IPS DF 6.9 (cell line): ENCODE measurements around the gene HS1BP3.

Experiments
- DNase-seq: peaks from one replicate; pipeline ENCODE4 v3.0.0-alpha.2; 2013; ENCODE audit warnings: low read depth, low spot score
- H3K27ac ChIP-seq: one replicate; pipeline ENCODE4 v1.5.1; 2013; ENCODE audit warnings: low read length, control low read depth
- H3K27me3 ChIP-seq: 2 replicates; pipeline ENCODE4 v1.6.1; 2013; ENCODE audit warnings: mild to moderate bottlenecking, low read length; ENCODE audit not compliant: control insufficient read depth, insufficient read depth
- H3K36me3 ChIP-seq: 2 replicates; pipeline ENCODE4 v1.6.1; 2013; ENCODE audit warnings: low read length; ENCODE audit not compliant: control insufficient read depth, insufficient read depth
- H3K4me1 ChIP-seq: 2 replicates; pipeline ENCODE4 v1.6.1; 2013; ENCODE audit warnings: low read length; ENCODE audit not compliant: control insufficient read depth, insufficient read depth
- H3K4me3 ChIP-seq: 2 replicates; pipeline ENCODE4 v1.5.1; 2013; ENCODE audit warnings: mild to moderate bottlenecking, low read length
- H3K9me3 ChIP-seq: 2 replicates; pipeline ENCODE4 v1.6.1; 2013; ENCODE audit warnings: low read length, inconsistent platforms; ENCODE audit not compliant: control insufficient read depth, insufficient read depth
- WGBS: extraction: QIAGEN DNeasy Blood & Tissue Kit; methylation state at CpG from one replicate; pipeline ENCODE4 v1.1.7; 2013; ENCODE audit warnings: mixed read lengths, missing lambda C conversion rate; ENCODE audit not compliant: insufficient read length, insufficient coverage; 5-methylcytosine and 5-hydroxymethylcytosine counted together

Gene HS1BP3

GRCh38 chr2:20651731-20652099 lies 817 bp upstream of the HS1BP3 start:
- H3K4me3 ChIP-seq: no peak overlapping the region; the same call in 1 of the 2 replicates
- peaks cover 2% of the 10 kb centered on the region; the same call in 1 of the 2 replicates for H3K4me1 ChIP-seq
- WGBS: no CpG with 5 or more reads among the region's 7 CpGs
- no peaks in the 10 kb centered on the region for H3K27me3 ChIP-seq
- no peaks in the 10 kb centered on the region for H3K9me3 ChIP-seq
- H3K36me3 ChIP-seq: no peaks in the 10 kb centered on the region; the same call in 1 of the 2 replicates
- no peak overlapping the region for H3K27ac ChIP-seq
- no peak for DNase-seq

DNA sequence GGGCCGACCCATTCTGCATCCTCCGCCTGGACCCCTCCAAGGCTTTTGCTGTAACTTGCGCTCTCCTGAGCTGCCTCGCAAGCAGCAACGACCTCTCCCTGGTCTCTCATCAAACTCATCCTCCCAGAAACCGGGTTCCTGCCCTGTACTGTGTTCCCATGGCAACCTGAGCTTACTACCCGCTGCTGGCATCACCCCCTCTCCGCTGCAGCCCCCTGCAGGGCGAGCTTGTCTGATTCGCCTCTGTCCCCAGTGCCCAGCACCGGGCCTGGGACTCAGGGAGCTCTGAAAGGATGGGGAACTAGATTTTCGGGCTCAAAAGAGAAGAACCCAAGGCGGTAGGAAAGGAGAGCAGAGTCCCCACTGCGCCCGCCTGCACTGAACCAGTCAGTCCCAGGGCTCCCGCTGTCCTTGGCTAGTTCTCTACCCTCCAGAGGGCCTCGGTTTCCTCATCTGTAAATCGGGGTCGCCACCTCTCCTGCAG lies 463 bp downstream of the HS1BP3 start:
- DNase-seq: no peak
- peaks cover 2% of the 10 kb centered on the region; the same call in 1 of the 2 replicates for H3K4me1 ChIP-seq
- no peaks in the 10 kb centered on the region; the same call in 1 of the 2 replicates for H3K36me3 ChIP-seq
- no peaks in the 10 kb centered on the region for H3K27me3 ChIP-seq
- WGBS: no CpG with 5 or more reads among the region's 19 CpGs
- no peak overlapping the region for H3K27ac ChIP-seq
- no peaks in the 10 kb centered on the region for H3K9me3 ChIP-seq
- peak overlapping the region; percentile 57; the same call in 1 of the 2 replicates for H3K4me3 ChIP-seq

GRCh38 chr2:20649976-20650375 lies 922 bp downstream of the HS1BP3 start:
- Histone ChIP-seq H3K27ac (no peak overlapping the region), H3K4me3 (peak overlapping the region; percentile 57; the same call in 1 of the 2 replicates), H3K4me1 (peaks cover 2% of the 10 kb centered on the region; the same call in 1 of the 2 replicates), H3K27me3 (no peaks in the 10 kb centered on the region), H3K36me3 (no peaks in the 10 kb centered on the region; the same call in 1 of the 2 replicates), H3K9me3 (no peaks in the 10 kb centered on the region)
- no peak for DNase-seq
- WGBS: no CpG with 5 or more reads among the region's 7 CpGs

DNA sequence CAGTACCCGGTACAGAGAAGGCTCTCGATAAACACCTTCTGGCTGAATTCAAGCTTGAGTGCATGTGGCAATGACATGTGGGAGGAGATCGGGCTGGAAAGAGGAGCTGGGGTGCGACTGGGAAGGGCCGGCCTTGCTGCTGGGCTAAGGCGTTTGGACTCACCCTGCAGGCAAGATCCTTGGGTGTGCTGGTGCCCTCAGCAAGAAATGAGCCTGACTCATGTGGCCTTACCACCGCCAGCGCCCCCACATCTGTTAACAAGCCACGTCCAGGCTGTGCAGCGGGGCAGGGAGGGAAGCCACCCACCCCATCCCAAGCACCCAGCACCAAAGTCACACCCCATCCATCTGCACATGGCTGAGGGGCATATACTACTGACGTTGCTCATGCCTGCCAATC lies 1.3 kb downstream of the HS1BP3 start:
- H3K27me3 ChIP-seq: no peaks in the 10 kb centered on the region
- peaks cover 2% of the 10 kb centered on the region; the same call in 1 of the 2 replicates for H3K4me1 ChIP-seq
- no CpG with 5 or more reads among the region's 11 CpGs for WGBS
- no peak for DNase-seq
- no peak overlapping the region for H3K4me3 ChIP-seq
- no peaks in the 10 kb centered on the region for H3K9me3 ChIP-seq
- H3K36me3 ChIP-seq: no peaks in the 10 kb centered on the region; the same call in 1 of the 2 replicates
- no peak overlapping the region for H3K27ac ChIP-seq

- no peak for DNase-seq
- no peaks in the 10 kb centered on the region; the same call in 1 of the 2 replicates for H3K36me3 ChIP-seq
- no peak overlapping the region for H3K4me3 ChIP-seq
- peaks cover 2% of the 10 kb centered on the region; the same call in 1 of the 2 replicates for H3K4me1 ChIP-seq
- no peak overlapping the region for H3K27ac ChIP-seq
- WGBS: no CpG with 5 or more reads among the region's 9 CpGs
- H3K27me3 ChIP-seq: no peaks in the 10 kb centered on the region
- no peaks in the 10 kb centered on the region for H3K9me3 ChIP-seq
Measured at GRCh38 chr2:20648831-20649230, 2.1 kb downstream of the HS1BP3 start.

DNA sequence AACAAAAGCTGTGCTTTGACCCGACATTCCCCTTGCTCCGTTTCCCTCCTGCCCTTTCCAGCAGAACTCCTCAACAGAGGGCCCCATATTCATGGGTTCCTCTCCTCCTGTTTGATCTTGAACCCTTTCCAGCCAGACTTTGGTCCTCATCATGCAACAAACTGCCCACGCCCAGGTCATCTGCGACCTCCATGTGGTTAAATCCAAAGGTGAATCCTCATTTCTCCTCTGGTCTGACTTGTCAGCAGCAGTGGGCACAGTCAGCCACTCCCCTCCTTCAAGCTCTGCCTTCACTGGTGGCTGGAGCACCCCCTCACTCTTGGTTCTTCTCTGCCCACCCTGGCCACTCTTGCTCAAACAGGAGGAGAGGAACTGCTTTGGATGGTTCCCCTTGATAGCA lies 2.7 kb downstream of the HS1BP3 start:
- Histone ChIP-seq H3K27me3 (no peaks in the 10 kb centered on the region), H3K9me3 (no peaks in the 10 kb centered on the region), H3K36me3 (no peaks in the 10 kb centered on the region; the same call in 1 of the 2 replicates), H3K4me1 (peaks cover 2% of the 10 kb centered on the region; the same call in 1 of the 2 replicates), H3K4me3 (no peak overlapping the region), H3K27ac (no peak overlapping the region)
- no CpG with 5 or more reads among the region's 4 CpGs for WGBS
- no peak for DNase-seq

GRCh38 chr2:20647738-20648137 lies 3.2 kb downstream of the HS1BP3 start:
- Histone ChIP-seq H3K9me3 (no peaks in the 10 kb centered on the region), H3K27me3 (no peaks in the 10 kb centered on the region), H3K4me1 (peaks cover 2% of the 10 kb centered on the region; the same call in 1 of the 2 replicates), H3K27ac (no peak overlapping the region), H3K36me3 (no peaks in the 10 kb centered on the region; the same call in 1 of the 2 replicates), H3K4me3 (no peak overlapping the region)
- DNase-seq: no peak
- WGBS: no CpG with 5 or more reads among the region's 8 CpGs

DNA sequence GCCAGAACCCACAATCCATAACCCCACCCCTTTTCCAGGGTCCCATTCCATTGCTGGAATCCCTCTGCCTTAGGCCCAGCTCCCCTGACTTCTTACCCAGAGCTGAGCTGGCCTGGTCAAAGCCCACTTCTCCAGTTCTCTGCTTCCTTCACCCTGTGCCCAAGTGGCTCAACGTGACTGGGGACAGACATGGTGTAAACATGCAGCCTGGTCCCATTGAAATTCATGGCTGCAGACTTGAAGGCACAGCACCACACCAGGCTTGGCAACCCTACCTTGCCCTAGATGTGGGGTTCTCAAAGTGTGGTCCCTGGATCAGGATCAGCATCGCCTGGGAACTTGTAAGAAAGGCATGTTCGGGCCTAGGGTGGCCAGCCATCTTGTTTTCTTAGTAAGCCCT lies 3.7 kb downstream of the HS1BP3 start:
- no peak overlapping the region for H3K27ac ChIP-seq
- WGBS: no CpG with 5 or more reads among the region's 3 CpGs
- peaks cover 2% of the 10 kb centered on the region; the same call in 1 of the 2 replicates for H3K4me1 ChIP-seq
- H3K4me3 ChIP-seq: no peak overlapping the region
- no peak for DNase-seq
- no peaks in the 10 kb centered on the region for H3K27me3 ChIP-seq
- no peaks in the 10 kb centered on the region; the same call in 1 of the 2 replicates for H3K36me3 ChIP-seq
- H3K9me3 ChIP-seq: no peaks in the 10 kb centered on the region

DNA sequence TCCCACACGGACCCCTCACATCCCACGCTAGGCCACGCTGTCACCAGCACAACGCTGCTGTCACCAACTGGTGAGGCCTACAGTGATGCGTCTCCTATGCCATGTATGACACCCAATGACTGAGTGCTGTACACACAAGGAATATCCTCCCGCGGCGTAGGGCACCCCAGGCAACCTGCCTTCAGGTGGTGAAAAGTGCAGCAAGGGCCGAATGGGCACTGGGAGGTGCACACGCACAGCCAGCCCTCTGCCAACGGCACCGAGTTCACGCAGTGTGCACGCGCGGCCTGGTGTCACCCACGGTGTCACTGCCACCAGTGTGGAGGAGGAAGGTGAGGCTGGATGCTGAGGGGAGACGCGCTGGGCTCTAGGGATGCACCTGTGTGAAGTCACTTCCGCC lies 4.5 kb downstream of the HS1BP3 start:
- Histone ChIP-seq H3K36me3 (no peaks in the 10 kb centered on the region; the same call in 1 of the 2 replicates), H3K27me3 (no peaks in the 10 kb centered on the region), H3K4me3 (no peak overlapping the region), H3K4me1 (no peaks in the 10 kb centered on the region), H3K27ac (no peak overlapping the region), H3K9me3 (no peaks in the 10 kb centered on the region)
- WGBS: no CpG with 5 or more reads among the region's 20 CpGs
- no peak for DNase-seq

DNA sequence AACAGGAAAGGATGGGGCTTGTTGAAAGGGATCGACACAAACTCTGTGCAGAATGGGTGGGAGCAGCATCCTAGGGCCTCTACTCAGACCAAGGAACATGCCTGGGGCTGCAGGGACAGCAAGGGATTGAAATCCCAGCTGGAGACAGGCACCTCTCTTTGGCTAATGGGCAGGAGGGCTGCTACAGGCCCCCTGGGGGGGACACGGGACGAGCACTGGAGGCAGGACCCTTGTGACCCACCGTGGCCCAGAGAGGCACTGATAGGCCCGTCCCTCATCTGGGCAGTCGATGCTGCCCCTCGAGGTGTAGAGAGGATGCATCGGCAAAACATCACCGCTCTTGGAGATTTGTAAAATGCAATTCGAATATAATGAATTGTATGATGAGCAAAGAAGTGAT lies 5.1 kb downstream of the HS1BP3 start:
- H3K36me3 ChIP-seq: no peaks in the 10 kb centered on the region; the same call in 1 of the 2 replicates
- H3K27me3 ChIP-seq: no peaks in the 10 kb centered on the region
- H3K4me1 ChIP-seq: no peaks in the 10 kb centered on the region
- H3K27ac ChIP-seq: no peak overlapping the region
- WGBS: no CpG with 5 or more reads among the region's 10 CpGs
- H3K4me3 ChIP-seq: no peak overlapping the region
- no peak for DNase-seq
- no peaks in the 10 kb centered on the region for H3K9me3 ChIP-seq

DNA sequence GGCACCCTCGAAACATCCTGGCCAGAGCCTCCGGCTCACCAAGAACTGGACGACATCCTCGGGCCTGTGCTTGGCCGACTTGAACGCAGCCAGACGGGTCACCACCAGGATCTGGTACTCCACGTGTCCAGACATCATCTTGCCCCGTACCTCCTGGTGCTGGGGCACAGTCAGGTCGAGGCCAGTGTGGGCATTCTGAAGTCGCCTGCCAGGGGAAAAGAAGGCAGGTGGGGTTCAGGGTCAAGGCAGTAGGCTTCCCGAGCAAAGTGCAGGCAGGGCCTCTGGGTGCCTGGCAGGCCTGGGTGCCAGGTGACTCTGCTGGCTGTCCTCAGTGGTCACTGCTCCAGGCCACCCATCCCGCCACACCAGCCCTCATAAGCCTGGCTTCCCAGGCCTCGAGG lies 5.6 kb downstream of the HS1BP3 start:
- no peak overlapping the region for H3K4me3 ChIP-seq
- no peaks in the 10 kb centered on the region for H3K4me1 ChIP-seq
- WGBS: no CpG with 5 or more reads among the region's 14 CpGs
- no peaks in the 10 kb centered on the region; the same call in 1 of the 2 replicates for H3K36me3 ChIP-seq
- DNase-seq: no peak
- H3K27me3 ChIP-seq: no peaks in the 10 kb centered on the region
- H3K27ac ChIP-seq: no peak overlapping the region
- no peaks in the 10 kb centered on the region for H3K9me3 ChIP-seq
